Mesendoderm (in vitro differentiated cells): ENCODE measurements around the gene CEP112.

Experiments used
- DNase-seq: peaks from one replicate; pipeline ENCODE4 v3.0.0; 2013
- H2AK5ac ChIP-seq: 2 replicates; pipeline ENCODE4 v1.6.1; 2013; ENCODE audit warnings: low read length, inconsistent platforms
- H2BK120ac ChIP-seq: 2 replicates; pipeline ENCODE4 v1.6.1; 2013; ENCODE audit warnings: low read depth, mild to moderate bottlenecking, low read length, moderate library complexity, mixed read lengths
- H2BK15ac ChIP-seq: replicated peaks from 2 replicates; pipeline ENCODE4 v1.6.1; 2013; ENCODE audit warnings: low read depth, mild to moderate bottlenecking, moderate library complexity
- H2BK5ac ChIP-seq: 2 replicates; pipeline ENCODE4 v1.6.1; 2013; ENCODE audit warnings: low read length, inconsistent platforms
- H3K18ac ChIP-seq: 2 replicates; pipeline ENCODE4 v1.6.1; 2013; ENCODE audit warnings: mild to moderate bottlenecking, low read length, mixed read lengths
- H3K23ac ChIP-seq: one replicate; pipeline ENCODE4 v1.6.1; 2013; ENCODE audit warnings: low read length
- H3K27ac ChIP-seq: 2 replicates; pipeline ENCODE4 v1.5.1; 2013; ENCODE audit warnings: low read depth, mild to moderate bottlenecking, inconsistent platforms, low read length, moderate library complexity
- H3K27me3 ChIP-seq: 2 replicates; pipeline ENCODE4 v1.6.1; 2013; ENCODE audit warnings: low read length, control low read depth, mild to moderate bottlenecking, inconsistent platforms; ENCODE audit not compliant: insufficient read depth, poor library complexity
- H3K36me3 ChIP-seq: 2 replicates; pipeline ENCODE4 v1.6.1; 2013; ENCODE audit warnings: low read length, inconsistent platforms; ENCODE audit not compliant: control insufficient read depth, insufficient read depth
- H3K4ac ChIP-seq: one replicate; pipeline ENCODE4 v1.6.1; 2013; ENCODE audit warnings: low read depth, mild to moderate bottlenecking, low read length, moderate library complexity
- H3K4me1 ChIP-seq: 2 replicates; pipeline ENCODE4 v1.6.1; 2013; ENCODE audit warnings: low read depth, low read length, inconsistent platforms; ENCODE audit not compliant: control insufficient read depth
- H3K4me2 ChIP-seq: 2 replicates; pipeline ENCODE4 v1.6.1; 2013; ENCODE audit warnings: low read length
- H3K4me3 ChIP-seq: 2 replicates; pipeline ENCODE4 v1.5.1; 2013; ENCODE audit warnings: mild to moderate bottlenecking, low read length
- H3K56ac ChIP-seq: one replicate; pipeline ENCODE4 v1.6.1; 2013; ENCODE audit warnings: low read length
- H3K79me1 ChIP-seq: 2 replicates; pipeline ENCODE4 v1.6.1; 2013; ENCODE audit warnings: low read length, inconsistent platforms
- H3K79me2 ChIP-seq: 2 replicates; pipeline ENCODE4 v1.6.1; 2013; ENCODE audit warnings: mild to moderate bottlenecking, low read length; ENCODE audit not compliant: control insufficient read depth, insufficient read depth
- H3K9ac ChIP-seq: 2 replicates; pipeline ENCODE4 v1.6.1; 2013; ENCODE audit warnings: low read length, inconsistent platforms
- H4K5ac ChIP-seq: one replicate; pipeline ENCODE4 v1.6.1; 2013; ENCODE audit warnings: low read length
- H4K8ac ChIP-seq: one replicate; pipeline ENCODE4 v1.6.1; 2013; ENCODE audit warnings: low read depth, mild to moderate bottlenecking, control low read depth, low read length, moderate library complexity
- WGBS: extraction: QIAGEN DNeasy Blood & Tissue Kit; methylation state at CpG from one replicate; pipeline ENCODE4 v1.1.7; 2013; ENCODE audit warnings: low lambda C conversion rate, missing lambda C conversion rate; ENCODE audit not compliant: insufficient coverage; ENCODE audit errors: extremely low coverage; 5-methylcytosine and 5-hydroxymethylcytosine counted together

Gene CEP112

DNA sequence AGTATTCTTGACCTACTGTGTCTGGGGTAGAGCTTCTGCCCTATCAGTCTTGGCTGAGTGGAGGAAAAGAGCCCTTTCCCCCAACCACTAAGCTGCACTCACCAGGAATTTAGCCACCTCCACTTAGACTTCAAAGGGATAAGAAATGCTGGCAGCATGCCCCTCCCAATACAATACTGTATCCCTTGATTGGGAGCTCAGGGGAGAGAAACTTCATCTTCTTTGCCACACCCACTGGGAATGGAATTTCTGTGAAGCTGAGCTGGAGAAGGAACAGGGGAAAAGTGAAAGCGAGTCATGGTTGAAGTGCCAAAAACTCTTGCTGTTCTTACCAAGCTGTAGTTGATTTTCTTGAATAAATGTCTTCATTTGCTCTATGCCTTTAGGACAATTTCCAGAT lies 68.8 kb downstream of the CEP112 start:
- Histone ChIP-seq H3K27me3 (no peaks in the 10 kb centered on the region), H3K36me3 (no peaks in the 10 kb centered on the region), H3K4me3 (no peak overlapping the region), H3K4me2 (no peak overlapping the region), H3K9ac (no peak overlapping the region), H3K23ac (no peak overlapping the region), H3K27ac (no peak overlapping the region), H3K56ac (no peak overlapping the region), H2BK120ac (no peak overlapping the region), H4K8ac (no peak overlapping the region), H3K4ac (no peak overlapping the region), H2BK15ac (no peak overlapping the region), H3K79me1 (no peaks in the 10 kb centered on the region), H3K79me2 (no peaks in the 10 kb centered on the region), H4K5ac (no peak overlapping the region), H3K4me1 (no peaks in the 10 kb centered on the region), H3K18ac (no peak overlapping the region), H2BK5ac (no peak overlapping the region), H2AK5ac (no peak overlapping the region)
- no CpG with 5 or more reads among the region's 1 CpG for WGBS
- DNase-seq, result peak; percentile 81

DNA sequence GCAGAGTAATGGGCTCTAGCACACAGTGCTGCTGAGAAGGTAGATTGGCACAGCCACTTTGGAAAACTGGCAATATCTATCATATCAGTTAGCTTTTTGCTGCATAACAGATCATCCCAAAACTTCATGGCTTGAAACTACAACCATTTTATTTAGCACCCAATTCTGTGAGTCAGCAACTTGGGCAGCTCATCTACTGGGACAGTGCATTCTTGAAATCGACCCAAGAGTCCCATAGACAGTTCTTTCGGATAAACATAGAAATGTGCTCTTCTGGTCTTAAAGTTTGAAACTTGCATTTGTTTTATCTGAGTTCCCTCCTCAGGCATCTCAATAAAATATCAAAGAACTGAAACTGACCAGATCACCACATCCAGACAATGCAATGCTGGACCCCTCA lies 76.7 kb downstream of the CEP112 start:
- H3K4me1 ChIP-seq, result no peaks in the 10 kb centered on the region
- no peaks in the 10 kb centered on the region for H3K79me1 ChIP-seq
- H3K9ac ChIP-seq, result no peak overlapping the region
- H3K4me3 ChIP-seq, result no peak overlapping the region
- H3K27ac ChIP-seq, result no peak overlapping the region
- H3K79me2 ChIP-seq, result no peaks in the 10 kb centered on the region
- H3K36me3 ChIP-seq, result no peaks in the 10 kb centered on the region
- no peaks in the 10 kb centered on the region for H3K27me3 ChIP-seq
- H4K8ac ChIP-seq, result no peak overlapping the region
- no peak overlapping the region for H2BK120ac ChIP-seq
- H3K23ac ChIP-seq, result no peak overlapping the region
- no peak overlapping the region for H3K4me2 ChIP-seq
- no peak overlapping the region for H3K56ac ChIP-seq
- no peak overlapping the region for H2BK5ac ChIP-seq
- no peak overlapping the region for H3K18ac ChIP-seq
- no peak overlapping the region for H3K4ac ChIP-seq
- H4K5ac ChIP-seq, result no peak overlapping the region
- no peak overlapping the region for H2AK5ac ChIP-seq
- DNase-seq, result no peak
- no peak overlapping the region for H2BK15ac ChIP-seq
- WGBS, result no CpG with 5 or more reads among the region's 2 CpGs

DNA sequence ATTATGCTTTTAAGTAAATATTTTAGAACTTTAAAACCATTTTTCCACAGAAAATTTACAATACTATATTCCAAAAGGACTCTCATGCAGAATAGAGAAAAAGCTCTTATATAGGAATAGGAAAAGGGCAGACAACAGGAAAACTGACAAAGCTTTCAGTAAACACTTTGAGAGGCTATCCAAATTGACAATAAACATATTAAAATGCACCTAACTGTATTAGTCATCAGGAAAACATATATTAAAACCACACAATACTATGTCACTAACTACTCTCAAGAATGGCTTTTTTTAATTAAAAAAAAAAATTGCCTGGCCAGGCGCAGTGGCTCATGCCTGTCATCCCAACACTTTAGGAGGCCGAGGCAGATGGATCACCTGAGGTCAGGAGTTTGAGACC lies 77.3 kb downstream of the CEP112 start:
- no peak overlapping the region for H3K27ac ChIP-seq
- no peaks in the 10 kb centered on the region for H3K27me3 ChIP-seq
- H3K56ac ChIP-seq, result no peak overlapping the region
- H3K4ac ChIP-seq, result no peak overlapping the region
- no peak overlapping the region for H3K18ac ChIP-seq
- no CpG with 5 or more reads among the region's 2 CpGs for WGBS
- H2AK5ac ChIP-seq, result no peak overlapping the region
- H3K9ac ChIP-seq, result no peak overlapping the region
- H2BK120ac ChIP-seq, result no peak overlapping the region
- H3K36me3 ChIP-seq, result no peaks in the 10 kb centered on the region
- no peaks in the 10 kb centered on the region for H3K79me1 ChIP-seq
- no peak overlapping the region for H3K4me3 ChIP-seq
- no peak overlapping the region for H4K5ac ChIP-seq
- no peak for DNase-seq
- no peak overlapping the region for H2BK15ac ChIP-seq
- no peak overlapping the region for H3K4me2 ChIP-seq
- no peak overlapping the region for H2BK5ac ChIP-seq
- H3K4me1 ChIP-seq, result no peaks in the 10 kb centered on the region
- no peak overlapping the region for H4K8ac ChIP-seq
- H3K79me2 ChIP-seq, result no peaks in the 10 kb centered on the region
- H3K23ac ChIP-seq, result no peak overlapping the region

DNA sequence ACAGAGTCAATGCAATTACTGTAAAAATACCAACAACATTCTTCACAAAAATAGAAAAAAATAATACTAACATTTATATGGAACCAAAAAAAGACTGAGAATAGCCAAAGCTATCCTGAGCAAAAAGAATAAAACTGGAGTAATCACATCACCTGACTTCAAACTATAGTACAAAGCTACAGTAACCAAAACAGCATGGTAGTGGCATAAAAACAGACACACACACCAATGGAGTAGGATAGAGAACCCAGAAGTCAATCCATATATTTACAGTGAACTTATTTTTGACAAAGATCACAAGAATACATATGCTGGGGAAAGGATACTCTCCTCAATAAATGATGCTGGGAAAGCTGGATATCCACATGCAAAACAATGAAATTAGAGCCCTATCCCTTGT lies 84.2 kb downstream of the CEP112 start:
- no peak overlapping the region for H2BK5ac ChIP-seq
- no peak overlapping the region for H3K4ac ChIP-seq
- H2BK15ac ChIP-seq, result no peak overlapping the region
- no peaks in the 10 kb centered on the region for H3K27me3 ChIP-seq
- no peak overlapping the region for H3K23ac ChIP-seq
- H3K4me1 ChIP-seq, result no peaks in the 10 kb centered on the region
- no peaks in the 10 kb centered on the region for H3K36me3 ChIP-seq
- H3K4me3 ChIP-seq, result no peak overlapping the region
- H3K9ac ChIP-seq, result no peak overlapping the region
- no peak overlapping the region for H3K18ac ChIP-seq
- no peaks in the 10 kb centered on the region for H3K79me1 ChIP-seq
- no peaks in the 10 kb centered on the region for H3K79me2 ChIP-seq
- H3K4me2 ChIP-seq, result no peak overlapping the region
- H2AK5ac ChIP-seq, result no peak overlapping the region
- H3K56ac ChIP-seq, result no peak overlapping the region
- H3K27ac ChIP-seq, result no peak overlapping the region
- no peak overlapping the region for H4K8ac ChIP-seq
- no peak overlapping the region for H4K5ac ChIP-seq
- no peak for DNase-seq
- no peak overlapping the region for H2BK120ac ChIP-seq

DNA sequence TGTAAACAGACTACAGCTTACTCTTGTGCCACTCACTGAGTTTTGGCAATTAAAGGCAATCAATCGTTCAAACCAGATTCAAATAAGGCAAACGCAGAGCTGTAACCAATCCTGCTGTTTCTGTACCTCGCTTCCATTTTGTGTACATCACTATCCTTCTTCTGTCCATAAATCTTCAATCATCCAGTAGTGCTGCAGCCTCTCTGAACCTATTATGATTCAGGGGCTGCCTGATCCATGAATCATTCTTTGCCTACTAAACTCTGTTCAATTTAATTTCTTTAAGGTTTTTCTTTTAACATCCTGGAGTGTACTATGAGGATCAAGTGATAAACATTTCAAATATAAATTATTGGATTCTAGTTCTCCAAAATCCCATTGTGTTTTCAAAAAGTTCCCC lies 93.9 kb downstream of the CEP112 start:
- H3K9ac ChIP-seq, result no peak overlapping the region
- no peak overlapping the region for H3K4me3 ChIP-seq
- no peaks in the 10 kb centered on the region for H3K36me3 ChIP-seq
- H3K79me1 ChIP-seq, result no peaks in the 10 kb centered on the region
- no peak overlapping the region for H3K23ac ChIP-seq
- no peak overlapping the region for H3K4ac ChIP-seq
- H3K18ac ChIP-seq, result no peak overlapping the region
- H3K79me2 ChIP-seq, result no peaks in the 10 kb centered on the region
- no peak overlapping the region for H4K5ac ChIP-seq
- H3K27ac ChIP-seq, result no peak overlapping the region
- H2AK5ac ChIP-seq, result no peak overlapping the region
- no peak overlapping the region for H2BK5ac ChIP-seq
- no peak overlapping the region for H2BK120ac ChIP-seq
- DNase-seq, result no peak
- H4K8ac ChIP-seq, result no peak overlapping the region
- H3K4me1 ChIP-seq, result no peaks in the 10 kb centered on the region
- H2BK15ac ChIP-seq, result no peak overlapping the region
- no peak overlapping the region for H3K4me2 ChIP-seq
- no peak overlapping the region for H3K56ac ChIP-seq
- WGBS, result no CpG with 5 or more reads among the region's 3 CpGs
- no peaks in the 10 kb centered on the region for H3K27me3 ChIP-seq

DNA sequence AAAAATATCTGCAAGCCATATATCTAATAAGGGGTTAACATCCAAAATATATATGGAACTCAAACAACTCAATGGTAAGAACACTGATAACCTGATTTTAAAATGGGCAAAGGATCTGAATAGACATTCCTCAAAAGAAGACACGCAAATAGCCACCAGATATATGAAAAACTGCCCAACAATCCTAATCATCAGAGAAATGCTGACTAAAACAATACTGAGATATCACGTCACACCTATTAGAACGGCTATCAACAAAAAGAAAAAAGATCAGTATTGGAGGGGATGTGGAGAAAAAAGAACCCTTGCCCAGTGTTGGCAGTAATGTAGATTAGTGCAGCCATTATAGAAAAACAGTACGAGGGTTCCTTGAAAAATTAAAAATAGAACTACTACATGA lies 97.2 kb downstream of the CEP112 start:
- Histone ChIP-seq H3K4me3 (no peak overlapping the region), H3K4me2 (no peak overlapping the region)

More for the DNA sequence above, 97.2 kb downstream of the CEP112 start:
- Histone ChIP-seq H3K18ac (no peak overlapping the region), H3K56ac (no peak overlapping the region), H3K9ac (no peak overlapping the region), H2BK120ac (no peak overlapping the region), H3K79me1 (no peaks in the 10 kb centered on the region), H3K27ac (no peak overlapping the region), H2AK5ac (no peak overlapping the region), H4K8ac (no peak overlapping the region), H3K27me3 (no peaks in the 10 kb centered on the region), H3K36me3 (no peaks in the 10 kb centered on the region), H2BK15ac (no peak overlapping the region), H2BK5ac (no peak overlapping the region), H3K4ac (no peak overlapping the region), H4K5ac (no peak overlapping the region), H3K79me2 (no peaks in the 10 kb centered on the region), H3K23ac (no peak overlapping the region), H3K4me1 (no peaks in the 10 kb centered on the region)
- no CpG with 5 or more reads among the region's 4 CpGs for WGBS
- no peak for DNase-seq
